WTC11 (cell line): ENCODE results near the gene COX19.

Experiments used
- CBFB ChIP-seq: sonication (generic); formaldehyde crosslinking; IDR thresholded peaks from 2 replicates; pipeline ENCODE4 v1.8.1; 2022; ENCODE audit warnings: mild to moderate bottlenecking, low read depth, missing genetic modification reagents
- CREM ChIP-seq: sonication (generic); formaldehyde crosslinking; IDR thresholded peaks from 2 replicates; pipeline ENCODE4 v1.8.1; 2022; ENCODE audit warnings: mild to moderate bottlenecking, missing genetic modification reagents, moderate library complexity
- CTCF ChIP-seq: fragments of 200-600 bp; IDR thresholded peaks from 2 replicates; pipeline ENCODE4 v1.8.0; 2022; ENCODE audit warnings: antibody characterized with exemption
- IRF2 ChIP-seq: sonication (generic); formaldehyde crosslinking; IDR thresholded peaks from 2 replicates; pipeline ENCODE4 v1.8.0; 2022; ENCODE audit warnings: low read depth, missing genetic modification reagents, borderline replicate concordance
- JUN ChIP-seq: sonication (generic); formaldehyde crosslinking; IDR thresholded peaks from 2 replicates; pipeline ENCODE4 v1.8.0; 2023; ENCODE audit warnings: mild to moderate bottlenecking, missing genetic modification reagents
- KAT7 ChIP-seq: sonication (generic); formaldehyde crosslinking; IDR thresholded peaks from 2 replicates; pipeline ENCODE4 v1.8.1; 2023; ENCODE audit warnings: missing genetic modification reagents, mild to moderate bottlenecking, borderline replicate concordance
- MYBL2 ChIP-seq: sonication (generic); formaldehyde crosslinking; IDR thresholded peaks from 2 replicates; pipeline ENCODE4 v1.8.1; 2023; ENCODE audit warnings: mild to moderate bottlenecking, moderate library complexity, missing genetic modification reagents
- PRDM15 ChIP-seq: sonication (generic); formaldehyde crosslinking; IDR thresholded peaks from 2 replicates; pipeline ENCODE4 v1.8.0; 2022; ENCODE audit warnings: missing genetic modification reagents
- TEAD4 ChIP-seq: sonication (generic); formaldehyde crosslinking; IDR thresholded peaks from 2 replicates; pipeline ENCODE4 v1.8.0; 2022; ENCODE audit warnings: mild to moderate bottlenecking, missing genetic modification reagents
- ZNF232 ChIP-seq: sonication (generic); formaldehyde crosslinking; IDR thresholded peaks from 2 replicates; pipeline ENCODE4 v1.8.0; 2022; ENCODE audit warnings: mild to moderate bottlenecking, missing genetic modification reagents
- ZNF317 ChIP-seq: sonication (generic); formaldehyde crosslinking; IDR thresholded peaks from 2 replicates; pipeline ENCODE4 v1.8.1; 2023; ENCODE audit warnings: low read depth, mild to moderate bottlenecking, moderate library complexity, missing genetic modification reagents, borderline replicate concordance
- ZNF512 ChIP-seq: sonication (generic); formaldehyde crosslinking; IDR thresholded peaks from 2 replicates; pipeline ENCODE4 v1.8.1; 2022; ENCODE audit warnings: missing genetic modification reagents, borderline replicate concordance

GRCh38 chr7:999149-999879, 24.0 kb upstream of the COX19 start:
- TF ChIP-seq CTCF (no peak), TEAD4 (CRISPR knock-in tag) (no peak), CREM (CRISPR knock-in tag) (no peak), ZNF232 (no peak), CBFB (CRISPR knock-in tag) (no peak), ZNF512 (CRISPR knock-in tag) (no peak), IRF2 (no peak), PRDM15 (CRISPR knock-in tag) (no peak), MYBL2 (CRISPR knock-in tag) (no peak), KAT7 (no peak), ZNF317 (CRISPR knock-in tag) (no peak), JUN (CRISPR knock-in tag) (no peak)
